H1 (cell line): Measurements from ENCODE around the gene GREB1. TPM values are rescaled to one million over a fixed set of nuclear protein-coding genes. Genes with fewer than 3 reads are reported as not detected.

ENCODE experiments used
- CTCF ChIA-PET: fragments of 300-600 bp; sonication (Branson Sonifier 250); formaldehyde crosslinking; loops from one replicate; lab custom pipeline; 2021; ENCODE audit not compliant: partially characterized antibody; lab: Charles Lee
- POLR2A ChIA-PET: fragments of 300-600 bp; sonication (Branson Sonifier 250); formaldehyde crosslinking; loops from one replicate; lab custom pipeline; 2021; ENCODE audit warnings: inconsistent platforms; ENCODE audit not compliant: partially characterized antibody; lab: Charles Lee
- DNase-seq, 2 experiments: peaks; one replicate each; pipeline versions ENCODE4 v3.0.0 to v3.0.0-alpha.2; 2010 to 2022; ENCODE audit warnings: low spot score in 2 of 2, low read depth in 1 of 2, mixed read lengths in 1 of 2
- FAIRE-seq: peaks from 2 replicates; lab custom pipeline; 2011; peaks lifted over from hg19 to GRCh38; lab: Jason Lieb, UNC
- H2AFZ ChIP-seq: 2 replicates; pipeline ENCODE4 v1.8.1; 2012; ENCODE audit warnings: low read length, inconsistent platforms
- H2AK5ac ChIP-seq: 2 replicates; pipeline ENCODE4 v1.6.1; 2013; ENCODE audit warnings: low read depth, low read length
- H2BK120ac ChIP-seq: replicated peaks from 2 replicates; pipeline ENCODE3; 2013; ENCODE audit warnings: low read depth, low read length, inconsistent platforms
- H2BK12ac ChIP-seq: 2 replicates; pipeline ENCODE4 v1.6.1; 2013; ENCODE audit warnings: low read depth, low read length
- H2BK15ac ChIP-seq: 2 replicates; pipeline ENCODE4 v1.6.1; 2013; ENCODE audit warnings: low read length
- H2BK20ac ChIP-seq: 2 replicates; pipeline ENCODE4 v1.6.1; 2013; ENCODE audit warnings: low read length
- H2BK5ac ChIP-seq: 2 replicates; pipeline ENCODE4 v1.6.1; 2013; ENCODE audit warnings: low read depth, low read length
- H3K14ac ChIP-seq: 2 replicates; pipeline ENCODE4 v1.6.1; 2013; ENCODE audit warnings: inconsistent platforms; ENCODE audit not compliant: insufficient read length
- H3K18ac ChIP-seq: 2 replicates; pipeline ENCODE4 v1.6.1; 2013; ENCODE audit warnings: low read length; ENCODE audit errors: extremely low read depth
- H3K23ac ChIP-seq: 2 replicates; pipeline ENCODE4 v1.6.1; 2013; ENCODE audit warnings: inconsistent platforms; ENCODE audit not compliant: insufficient read length
- H3K23me2 ChIP-seq: 2 replicates; pipeline ENCODE4 v1.6.1; 2013; ENCODE audit warnings: low read depth, low read length
- H3K27ac ChIP-seq: 2 replicates; pipeline ENCODE4 v1.6.1; 2011; ENCODE audit warnings: low read depth, low read length, inconsistent platforms
- H3K27me3 ChIP-seq, 4 experiments: replicated peaks in 1 of 4; 1 replicate in 1 of 4; 2 replicates in 3 of 4; pipeline versions ENCODE4 v1.6.1 to v1.8.1; 2011 to 2013; ENCODE audit warnings: low read length in 3 of 4, mild to moderate bottlenecking in 3 of 4, inconsistent platforms in 2 of 4, mixed read lengths in 2 of 4, moderate library complexity in 1 of 4; ENCODE audit not compliant: control insufficient read depth in 3 of 4, insufficient read depth in 3 of 4; ENCODE audit errors: extremely low read depth in 1 of 4
- H3K36me3 ChIP-seq, 4 experiments: 2 replicates each; pipeline versions ENCODE4 v1.6.1 to v1.8.1; 2011 to 2013; ENCODE audit warnings: mild to moderate bottlenecking in 4 of 4, low read length in 3 of 4, moderate library complexity in 2 of 4, control low read depth in 1 of 4, inconsistent platforms in 1 of 4; ENCODE audit not compliant: insufficient read depth in 4 of 4, control insufficient read depth in 2 of 4
- H3K4ac ChIP-seq: replicated peaks from 2 replicates; pipeline ENCODE3; 2013; ENCODE audit warnings: low read length, low read depth, mixed read lengths, inconsistent platforms; ENCODE audit not compliant: insufficient read length
- H3K4me1 ChIP-seq, 4 experiments: replicated peaks in 1 of 4; 1 replicate in 1 of 4; 2 replicates in 3 of 4; pipeline versions ENCODE4 v1.6.1 to v1.8.1; 2011 to 2013; ENCODE audit warnings: low read length in 3 of 4, inconsistent platforms in 2 of 4, mixed read lengths in 1 of 4; ENCODE audit not compliant: insufficient read depth in 4 of 4, control insufficient read depth in 3 of 4
- H3K4me2 ChIP-seq, 2 experiments: 2 replicates each; pipeline versions ENCODE4 v1.6.1 to v1.8.1; 2011 to 2013; ENCODE audit warnings: low read depth in 2 of 2, low read length in 2 of 2, control low read depth in 1 of 2, inconsistent platforms in 1 of 2, mild to moderate bottlenecking in 1 of 2; ENCODE audit not compliant: insufficient read depth in 1 of 2
- H3K4me3 ChIP-seq, 4 experiments: fragments of 200-600, 300-600 bp in 1 of 4; sonication (generic), shearing (Covaris generic), sonication (Bioruptor Twin) in 1 of 4; 2 replicates each; pipeline versions ENCODE4 v1.5.1 to v1.8.1; 2011 to 2016; ENCODE audit warnings: low read length in 4 of 4, low read depth in 3 of 4, control low read depth in 2 of 4, inconsistent platforms in 2 of 4, mild to moderate bottlenecking in 2 of 4, mixed read lengths in 1 of 4, moderate library complexity in 1 of 4; ENCODE audit not compliant: insufficient read depth in 2 of 4; ENCODE audit errors: extremely low read depth in 1 of 4
- H3K56ac ChIP-seq: replicated peaks from 2 replicates; pipeline ENCODE3; 2013; ENCODE audit warnings: low read depth, mild to moderate bottlenecking, mixed read lengths, low read length, inconsistent platforms; ENCODE audit not compliant: insufficient read length
- H3K79me1 ChIP-seq: 2 replicates; pipeline ENCODE4 v1.6.1; 2013; ENCODE audit warnings: low read depth, low read length, control low read depth
- H3K79me2 ChIP-seq, 2 experiments: 2 replicates each; pipeline versions ENCODE4 v1.6.1 to v1.8.1; 2012 to 2013; ENCODE audit warnings: low read length in 2 of 2, mild to moderate bottlenecking in 2 of 2, inconsistent platforms in 1 of 2; ENCODE audit not compliant: insufficient read depth in 2 of 2, control insufficient read depth in 1 of 2
- H3K9ac ChIP-seq, 4 experiments: replicated peaks in 1 of 4; 1 replicate in 1 of 4; 2 replicates in 3 of 4; pipeline versions ENCODE4 v1.6.1 to v1.8.1; 2011 to 2013; ENCODE audit warnings: low read depth in 3 of 4, low read length in 3 of 4, control low read depth in 2 of 4, mild to moderate bottlenecking in 2 of 4, moderate library complexity in 2 of 4, inconsistent platforms in 1 of 4; ENCODE audit errors: extremely low read depth in 1 of 4
- H3K9me3 ChIP-seq, 2 experiments: 2 replicates each; pipeline versions ENCODE4 v1.6.1 to v1.8.1; 2012 to 2013; ENCODE audit warnings: mild to moderate bottlenecking in 2 of 2, moderate library complexity in 2 of 2, control low read depth in 1 of 2, inconsistent platforms in 1 of 2, low read depth in 1 of 2, low read length in 1 of 2, mixed read lengths in 1 of 2; ENCODE audit not compliant: insufficient read depth in 2 of 2
- H4K20me1 ChIP-seq, 2 experiments: replicated peaks in 1 of 2; 2 replicates each; pipeline versions ENCODE3 to v1.8.1; 2011 to 2013; ENCODE audit warnings: inconsistent platforms in 2 of 2, low read length in 2 of 2, mild to moderate bottlenecking in 1 of 2; ENCODE audit not compliant: insufficient read depth in 2 of 2, control insufficient read depth in 1 of 2
- H4K5ac ChIP-seq: 2 replicates; pipeline ENCODE4 v1.6.1; 2013; ENCODE audit warnings: low read length, low read depth, mixed read lengths, inconsistent platforms; ENCODE audit not compliant: insufficient read length
- H4K8ac ChIP-seq: 2 replicates; pipeline ENCODE4 v1.8.0; 2013; ENCODE audit warnings: mild to moderate bottlenecking, moderate library complexity, low read length, inconsistent platforms; ENCODE audit not compliant: insufficient read depth; ENCODE audit errors: extremely low read depth
- H4K91ac ChIP-seq: replicated peaks from 2 replicates; pipeline ENCODE3; 2013; ENCODE audit warnings: low read length, mixed read lengths, inconsistent platforms; ENCODE audit not compliant: insufficient read length
- CREB1 ChIP-seq: IDR thresholded peaks from 2 replicates; pipeline ENCODE4 v1.6.1; 2012; ENCODE audit warnings: inconsistent platforms
- RAD21 ChIP-seq, 2 experiments: IDR thresholded peaks in 1 of 2; conservative IDR thresholded peaks in 1 of 2; 2 replicates each; pipeline ENCODE4 v1.6.1; 2011; ENCODE audit warnings: low read depth in 2 of 2, low read length in 2 of 2, improper control_type of control experiment in 1 of 2, inconsistent platforms in 1 of 2, mild to moderate bottlenecking in 1 of 2, moderate library complexity in 1 of 2
- WGBS, 2 experiments: shearing (Covaris generic) in 1 of 2; methylation state at CpG; one replicate each; pipeline versions ENCODE4 v1.1.6 to v1.1.7; 2013 to 2015; ENCODE audit warnings: low lambda C conversion rate in 2 of 2, mixed read lengths in 2 of 2, inconsistent platforms in 1 of 2, low coverage in 1 of 2, missing lambda C conversion rate in 1 of 2; ENCODE audit not compliant: insufficient replicate concordance in 2 of 2, insufficient coverage in 1 of 2, insufficient read length in 1 of 2; ENCODE audit errors: extremely low coverage in 1 of 2, missing lambda C conversion rate in 1 of 2; 5-methylcytosine and 5-hydroxymethylcytosine counted together
- polyA plus RNA-seq, 7 experiments: library from polyadenylated mRNA; depleted of rRNA in 3 of 7; stranded (reverse) in 5 of 7; unstranded in 2 of 7; fragments of >200 nt in 5 of 7; fragments of 200-250 nt in 2 of 7; gene quantifications; 1 replicate in 5 of 7; 2 replicates in 1 of 7; 4 replicates in 1 of 7; pipeline versions ENCODE4 v1.2.1 to v1.2.3, GENCODE V29; 2011 to 2013; ENCODE audit warnings: missing spikeins in 2 of 7, mixed read lengths in 2 of 7
- total RNA-seq: library from RNA; stranded (reverse); fragmentation: NEBNext Ultra II Directional; extraction: Animal tissue kit (Norgen Biotek cat#: 25700); gene quantifications from 2 replicates; pipeline ENCODE4 v1.2.1, GENCODE V29; 2021
- TF ChIP-seq, protein P1 (sequence below), 3 experiments: IDR thresholded peaks; 1 replicate in 2 of 3; 2 replicates in 1 of 3; pipeline versions ENCODE4 v1.5.1 to v1.6.1; 2011; ENCODE audit warnings: low read length in 3 of 3, mild to moderate bottlenecking in 3 of 3, inconsistent platforms in 2 of 3, low read depth in 1 of 3, moderate library complexity in 1 of 3; ENCODE audit not compliant: insufficient read depth in 1 of 3; ENCODE audit errors: control extremely low read depth in 1 of 3
- TF ChIP-seq, protein P2 (sequence below): IDR thresholded peaks from 2 replicates; pipeline ENCODE4 v1.6.1; 2012; ENCODE audit warnings: low read length, inconsistent platforms

Gene GREB1
- total and polyA plus RNA-seq, 2 of the 8 experiments (the other 6 are each of a cell fraction or from before 2014, with no cell fraction given): 7.9 to 43.4 TPM

DNA sequence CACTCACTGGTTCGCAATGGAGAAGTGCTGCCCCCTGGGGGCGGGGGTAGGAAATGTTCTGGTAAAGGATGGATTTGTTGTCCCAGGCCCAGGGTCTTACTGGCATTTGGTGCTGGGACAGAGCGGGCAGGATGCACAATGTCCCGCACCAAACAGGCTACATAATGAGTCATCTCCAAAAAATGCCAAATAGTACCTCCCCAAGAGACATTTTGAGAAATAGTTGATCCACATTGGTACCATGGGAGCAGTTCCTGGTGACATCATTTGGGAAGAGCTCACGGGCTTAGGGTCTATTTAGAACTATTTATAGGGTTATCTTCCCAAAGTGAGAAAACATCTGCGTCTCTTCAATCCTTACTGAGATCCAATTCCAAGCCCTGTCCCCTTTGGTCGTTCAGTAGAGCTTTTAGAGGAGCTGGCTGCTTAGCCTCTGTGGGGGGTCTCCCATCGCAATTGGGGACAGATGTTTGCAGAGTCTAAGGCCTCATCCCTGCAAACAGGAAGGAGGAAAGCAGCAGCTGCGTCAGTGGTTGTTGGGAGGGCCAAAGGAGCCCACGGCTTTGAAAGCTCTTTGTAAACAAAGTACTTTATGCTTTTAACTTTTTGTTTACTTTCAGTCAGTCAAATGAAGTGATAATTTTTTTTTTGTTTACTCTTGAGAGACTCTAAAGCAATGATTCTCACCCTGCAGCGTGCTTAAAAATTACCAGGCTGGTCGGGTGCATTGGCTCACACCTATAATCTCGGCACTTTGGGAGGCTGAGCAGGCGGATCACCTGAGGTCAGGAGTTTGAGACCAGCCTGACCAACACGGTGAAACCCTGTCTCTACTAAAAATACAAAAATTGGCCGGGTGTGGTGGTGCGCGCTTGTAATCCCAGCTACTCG lies 49.3 kb downstream of the GREB1 start:
- no peaks in the 10 kb centered on the region for H3K23me2 ChIP-seq
- H2BK12ac ChIP-seq: no peak overlapping the region
- no peak overlapping the region for H3K9ac ChIP-seq
- no peaks in the 10 kb centered on the region for H4K20me1 ChIP-seq
- WGBS, 2 experiments: 68% methylated on average over 19 of the region's 19 CpGs; no CpG with 5 or more reads in 1 of the 2 experiments
- peaks cover 2 to 6% (median 5%) of the 10 kb centered on the region in 4 experiments; a peak in 5 of 7 replicates for H3K4me1 ChIP-seq
- no peak overlapping the region for H3K4ac ChIP-seq
- no peak overlapping the region for H3K4me2 ChIP-seq
- no peaks in the 10 kb centered on the region for H3K9me3 ChIP-seq
- no peaks in the 10 kb centered on the region for H3K27me3 ChIP-seq
- no peak for TF ChIP-seq CREB1
- TF ChIP-seq, protein P1, sequence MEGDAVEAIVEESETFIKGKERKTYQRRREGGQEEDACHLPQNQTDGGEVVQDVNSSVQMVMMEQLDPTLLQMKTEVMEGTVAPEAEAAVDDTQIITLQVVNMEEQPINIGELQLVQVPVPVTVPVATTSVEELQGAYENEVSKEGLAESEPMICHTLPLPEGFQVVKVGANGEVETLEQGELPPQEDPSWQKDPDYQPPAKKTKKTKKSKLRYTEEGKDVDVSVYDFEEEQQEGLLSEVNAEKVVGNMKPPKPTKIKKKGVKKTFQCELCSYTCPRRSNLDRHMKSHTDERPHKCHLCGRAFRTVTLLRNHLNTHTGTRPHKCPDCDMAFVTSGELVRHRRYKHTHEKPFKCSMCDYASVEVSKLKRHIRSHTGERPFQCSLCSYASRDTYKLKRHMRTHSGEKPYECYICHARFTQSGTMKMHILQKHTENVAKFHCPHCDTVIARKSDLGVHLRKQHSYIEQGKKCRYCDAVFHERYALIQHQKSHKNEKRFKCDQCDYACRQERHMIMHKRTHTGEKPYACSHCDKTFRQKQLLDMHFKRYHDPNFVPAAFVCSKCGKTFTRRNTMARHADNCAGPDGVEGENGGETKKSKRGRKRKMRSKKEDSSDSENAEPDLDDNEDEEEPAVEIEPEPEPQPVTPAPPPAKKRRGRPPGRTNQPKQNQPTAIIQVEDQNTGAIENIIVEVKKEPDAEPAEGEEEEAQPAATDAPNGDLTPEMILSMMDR (IDR thresholded peaks at IDR 0.05; ENCODE audit: control extremely low read depth in 1 of 3, insufficient read depth in 1 of 3, low read depth in 1 of 3, low read length in 3 of 3): peak; percentile 79 to 86 (median 81)
- TF ChIP-seq, protein P2, sequence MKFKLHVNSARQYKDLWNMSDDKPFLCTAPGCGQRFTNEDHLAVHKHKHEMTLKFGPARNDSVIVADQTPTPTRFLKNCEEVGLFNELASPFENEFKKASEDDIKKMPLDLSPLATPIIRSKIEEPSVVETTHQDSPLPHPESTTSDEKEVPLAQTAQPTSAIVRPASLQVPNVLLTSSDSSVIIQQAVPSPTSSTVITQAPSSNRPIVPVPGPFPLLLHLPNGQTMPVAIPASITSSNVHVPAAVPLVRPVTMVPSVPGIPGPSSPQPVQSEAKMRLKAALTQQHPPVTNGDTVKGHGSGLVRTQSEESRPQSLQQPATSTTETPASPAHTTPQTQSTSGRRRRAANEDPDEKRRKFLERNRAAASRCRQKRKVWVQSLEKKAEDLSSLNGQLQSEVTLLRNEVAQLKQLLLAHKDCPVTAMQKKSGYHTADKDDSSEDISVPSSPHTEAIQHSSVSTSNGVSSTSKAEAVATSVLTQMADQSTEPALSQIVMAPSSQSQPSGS: peak; percentile 31; the same call in 1 of the 2 replicates
- peak; percentile 79 to 83 for TF ChIP-seq RAD21 (IDR thresholded peaks at IDR 0.05 in 1 of 2, conservative IDR thresholded peaks at IDR 0.05 in 1 of 2; ENCODE audit: low read depth in 2 of 2, low read length in 2 of 2)
- FAIRE-seq (peak; percentile 36), DNase-seq (peak; percentile 66 to 95)
- H3K36me3 ChIP-seq: peaks cover 0 to 3% (median 0%) of the 10 kb centered on the region in 4 experiments; a peak in 2 of 8 replicates
- H3K4me3 ChIP-seq: no peak overlapping the region; a peak in 1 of 8 replicates
- no peak overlapping the region for H3K23ac ChIP-seq
- ChIA-PET CTCF (interaction anchor here (0.6 to 19.6 kb wide), 63 partner anchors 8 to 766 kb away, joined by 3 to 558 read pairs (median 6); partner anchors contain the start of genes E2F6 and GREB1), POLR2A (interaction anchor here (1.0 to 1.4 kb wide), 4 partner anchors 10 to 109 kb away, joined by 3 to 7 read pairs (median 4); no protein-coding TSS in a partner anchor)
- H3K27ac ChIP-seq: no peak overlapping the region
- no peak overlapping the region for H2AK5ac ChIP-seq
- no peak overlapping the region for H2BK15ac ChIP-seq
- no peak overlapping the region for H3K14ac ChIP-seq
- no peak overlapping the region; the same call in 1 of the 2 replicates for H4K8ac ChIP-seq
- no peak overlapping the region for H4K91ac ChIP-seq
- H2BK120ac ChIP-seq: no peak overlapping the region
- H3K56ac ChIP-seq: no peak overlapping the region
- H2BK20ac ChIP-seq: no peak overlapping the region
- no peaks in the 10 kb centered on the region for H3K79me2 ChIP-seq
- H2AFZ ChIP-seq: no peak overlapping the region
- no peak overlapping the region for H4K5ac ChIP-seq
- no peak overlapping the region for H3K18ac ChIP-seq
- H3K79me1 ChIP-seq: no peaks in the 10 kb centered on the region
- no peak overlapping the region for H2BK5ac ChIP-seq
